CD14-positive monocyte (primary cell): Measurements from ENCODE around the gene PRRC2A. TPM values are rescaled to one million over a fixed set of nuclear protein-coding genes. Genes with fewer than 3 reads are reported as not detected.

Experiments used
- DNase-seq, 3 donors: peaks; one replicate each; pipeline ENCODE4 v3.0.0-alpha.2; 2011 to 2022
- H2AFZ ChIP-seq: 2 replicates; pipeline ENCODE4 v1.6.0; 2012; ENCODE audit warnings: mild to moderate bottlenecking, low read depth, low read length, inconsistent platforms; ENCODE audit not compliant: insufficient read depth, poor library complexity, severe bottlenecking
- H3K27ac ChIP-seq, 2 donors: 1 replicate in 1 of 2; 2 replicates in 1 of 2; pipeline ENCODE4 v1.5.1; 2012 to 2013; ENCODE audit warnings: low read length in 2 of 2, control low read depth in 1 of 2, inconsistent platforms in 1 of 2, low read depth in 1 of 2, mild to moderate bottlenecking in 1 of 2
- H3K27me3 ChIP-seq, 2 donors: one replicate each; pipeline versions ENCODE4 v1.6.0 to v1.6.1; 2011 to 2013; ENCODE audit warnings: low read length in 2 of 2; ENCODE audit not compliant: control insufficient read depth in 2 of 2, insufficient read depth in 2 of 2
- H3K36me3 ChIP-seq, 2 donors: replicated peaks in 1 of 2; 1 replicate in 1 of 2; 2 replicates in 1 of 2; pipeline versions ENCODE4 v1.5.1 to v1.6.1; 2012 to 2013; ENCODE audit warnings: low read length in 2 of 2, control low read depth in 1 of 2, inconsistent platforms in 1 of 2, mild to moderate bottlenecking in 1 of 2; ENCODE audit not compliant: insufficient read depth in 2 of 2, control insufficient read depth in 1 of 2
- H3K4me1 ChIP-seq, 2 donors: 1 replicate in 1 of 2; 2 replicates in 1 of 2; pipeline versions ENCODE4 v1.5.1 to v1.6.1; 2012 to 2013; ENCODE audit warnings: low read length in 2 of 2, control low read depth in 1 of 2, inconsistent platforms in 1 of 2, mild to moderate bottlenecking in 1 of 2, moderate library complexity in 1 of 2; ENCODE audit not compliant: insufficient read depth in 2 of 2, control insufficient read depth in 1 of 2
- H3K4me2 ChIP-seq: replicated peaks from 2 replicates; pipeline ENCODE3; 2012; ENCODE audit warnings: low read length, moderate library complexity, mild to moderate bottlenecking; ENCODE audit not compliant: poor library complexity, severe bottlenecking; ENCODE audit errors: extremely low read depth
- H3K4me3 ChIP-seq, 3 experiments: fragments of 200-600 bp in 1 of 3; sonication (generic) in 1 of 3; replicated peaks in 1 of 3; 1 replicate in 2 of 3; 2 replicates in 1 of 3; pipeline ENCODE4 v1.5.1; 2011 to 2013; ENCODE audit warnings: low read length in 3 of 3, mild to moderate bottlenecking in 3 of 3, control low read depth in 2 of 3, low read depth in 2 of 3, inconsistent platforms in 1 of 3, moderate library complexity in 1 of 3
- H3K79me2 ChIP-seq: 2 replicates; pipeline ENCODE4 v1.6.0; 2012; ENCODE audit warnings: mild to moderate bottlenecking, control low read depth, inconsistent platforms, low read length, moderate library complexity; ENCODE audit not compliant: insufficient read depth
- H3K9ac ChIP-seq: 2 replicates; pipeline ENCODE4 v1.6.0; 2017; ENCODE audit warnings: low read length, mild to moderate bottlenecking; ENCODE audit not compliant: insufficient read depth, poor library complexity, severe bottlenecking
- H3K9me3 ChIP-seq, 2 donors: replicated peaks in 1 of 2; 1 replicate in 1 of 2; 2 replicates in 1 of 2; pipeline versions ENCODE4 v1.5.1 to v1.6.1; 2012 to 2013; ENCODE audit warnings: low read length in 2 of 2, control low read depth in 1 of 2; ENCODE audit not compliant: control insufficient read depth in 1 of 2, insufficient read depth in 1 of 2
- H4K20me1 ChIP-seq: 2 replicates; pipeline ENCODE4 v1.6.0; 2012; ENCODE audit warnings: mild to moderate bottlenecking, low read length, control low read depth, moderate library complexity; ENCODE audit not compliant: insufficient read depth
- H3K27ac Mint-ChIP-seq, 7 donors: one replicate each; pipeline ENCODE4 v1.8.0; 2020; ENCODE audit warnings: mild to moderate bottlenecking in 7 of 7, mixed read lengths in 7 of 7, moderate library complexity in 6 of 7, inconsistent platforms in 2 of 7
- H3K27me3 Mint-ChIP-seq, 3 donors: one replicate each; pipeline ENCODE4 v1.8.0; 2021 to 2022; ENCODE audit warnings: low read depth in 3 of 3, mild to moderate bottlenecking in 3 of 3, mixed read lengths in 3 of 3, moderate library complexity in 3 of 3, inconsistent platforms in 1 of 3
- H3K36me3 Mint-ChIP-seq, 2 donors: one replicate each; pipeline ENCODE4 v1.8.0; 2020; ENCODE audit warnings: mixed read lengths in 2 of 2, inconsistent platforms in 1 of 2, mild to moderate bottlenecking in 1 of 2
- H3K4me1 Mint-ChIP-seq: one replicate; pipeline ENCODE4 v1.8.0; 2020; ENCODE audit warnings: mild to moderate bottlenecking, mixed read lengths
- H3K4me3 Mint-ChIP-seq, 2 donors: one replicate each; pipeline ENCODE4 v1.8.0; 2020; ENCODE audit warnings: mild to moderate bottlenecking in 2 of 2, mixed read lengths in 2 of 2, moderate library complexity in 1 of 2
- H3K9me3 Mint-ChIP-seq, 7 donors: one replicate each; pipeline ENCODE4 v1.8.0; 2020 to 2022; ENCODE audit warnings: mixed read lengths in 7 of 7, mild to moderate bottlenecking in 6 of 7, moderate library complexity in 6 of 7, inconsistent platforms in 2 of 7
- CTCF ChIP-seq: fragments of 200-600 bp; IDR thresholded peaks from one replicate; pipeline ENCODE4 v1.8.0; 2022; ENCODE audit warnings: antibody characterized with exemption, mild to moderate bottlenecking
- WGBS: methylation state at CpG from one replicate; pipeline ENCODE4 v1.1.5; 2013; ENCODE audit warnings: missing lambda C conversion rate; ENCODE audit not compliant: insufficient coverage; 5-methylcytosine and 5-hydroxymethylcytosine counted together
- intact Hi-C, 2 donors: fragments of 100-400 bp; cut with micrococcal nuclease; formaldehyde crosslinking; loops; one replicate each; pipeline versions ENCODE4 v1.15.0 to v1.15.1; 2023
- polyA plus RNA-seq, 3 donors: library from polyadenylated mRNA; depleted of rRNA in 1 of 3; unstranded in 2 of 3; stranded (reverse) in 1 of 3; fragments of 300-500 nt in 2 of 3; fragments of >200 nt in 1 of 3; fragmentation: Illumina TruSeq in 2 of 3; gene quantifications; 1 replicate in 2 of 3; 2 replicates in 1 of 3; pipeline ENCODE4 v1.2.3, GENCODE V29; 2012 to 2021

The PRRC2A gene
- polyA plus RNA-seq, 3 donors: 1.2 to 76.7 (median 2.3) TPM

- WGBS: 86% methylated on average over 10 of the region's 11 CpGs
- no peak overlapping the region for H3K27ac ChIP-seq
- peaks cover 96 to 99% of the 10 kb centered on the region in 2 donors for H3K36me3 ChIP-seq
- no peak overlapping the region for H3K4me3 Mint-ChIP-seq
- no peak for DNase-seq
- no peaks in the 10 kb centered on the region for H3K9me3 Mint-ChIP-seq
- H3K36me3 Mint-ChIP-seq: peaks cover 88 to 97% of the 10 kb centered on the region in 2 donors
- peaks cover 95% of the 10 kb centered on the region for H4K20me1 ChIP-seq
- H3K79me2 ChIP-seq: peaks cover 26% of the 10 kb centered on the region
- intact Hi-C loops: no loop called here
- H3K27me3 ChIP-seq: no peaks in the 10 kb centered on the region
- H3K4me1 ChIP-seq: no peaks in the 10 kb centered on the region
- H2AFZ ChIP-seq: no peak overlapping the region
- H3K4me1 Mint-ChIP-seq: no peaks in the 10 kb centered on the region
- no peak overlapping the region for H3K4me3 ChIP-seq
- H3K27me3 Mint-ChIP-seq: no peaks in the 10 kb centered on the region
- no peaks in the 10 kb centered on the region for H3K9me3 ChIP-seq
- H3K4me2 ChIP-seq: no peak overlapping the region
- H3K27ac Mint-ChIP-seq: peak overlapping the region in 3 of 7 donors; percentile 49 to 69 (median 57)
- H3K9ac ChIP-seq: no peak overlapping the region
- no peak for TF ChIP-seq CTCF
Measured at GRCh38 chr6:31634969-31635575, 14.6 kb downstream of the PRRC2A start.

- TF ChIP-seq CTCF: no peak
- H3K27me3 Mint-ChIP-seq: no peaks in the 10 kb centered on the region
- no peak overlapping the region for H3K4me3 Mint-ChIP-seq
- Histone ChIP-seq H4K20me1 (peaks cover 94% of the 10 kb centered on the region), H2AFZ (no peak overlapping the region), H3K4me1 (no peaks in the 10 kb centered on the region), H3K4me2 (no peak overlapping the region), H3K36me3 (peaks cover 95 to 99% of the 10 kb centered on the region in 2 donors), H3K27ac (no peak overlapping the region), H3K4me3 (no peak overlapping the region), H3K9ac (no peak overlapping the region), H3K79me2 (peaks cover 15% of the 10 kb centered on the region), H3K27me3 (no peaks in the 10 kb centered on the region), H3K9me3 (no peaks in the 10 kb centered on the region)
- H3K4me1 Mint-ChIP-seq: no peaks in the 10 kb centered on the region
- no peaks in the 10 kb centered on the region for H3K9me3 Mint-ChIP-seq
- intact Hi-C loops: no loop called here
- no peak for DNase-seq
- H3K27ac Mint-ChIP-seq: peak overlapping the region in 5 of 7 donors; percentile 8 to 77 (median 59)
- WGBS: 91% methylated on average over 14 of the region's 27 CpGs
- peaks cover 88 to 97% of the 10 kb centered on the region in 2 donors for H3K36me3 Mint-ChIP-seq
Measured at GRCh38 chr6:31636698-31637596, 16.4 kb downstream of the PRRC2A start.
